Liver (tissue), 9 donors: ENCODE measurements around the gene KNDC1. TPM values are rescaled to one million over a fixed set of nuclear protein-coding genes. Genes with fewer than 3 reads are reported as not detected.

Experiments used
- DNase-seq: peaks from one replicate; pipeline ENCODE4 v3.0.0-alpha.2; 2017; ENCODE audit warnings: low spot score
- H3K27ac ChIP-seq, 2 donors: one replicate each; pipeline ENCODE4 v1.7.0; 2013; ENCODE audit warnings: inconsistent platforms in 2 of 2, low read length in 2 of 2, control low read depth in 1 of 2, low read depth in 1 of 2, mild to moderate bottlenecking in 1 of 2
- H3K27me3 ChIP-seq, 4 donors: one replicate each; pipeline versions ENCODE4 v1.6.1 to v1.7.0; 2013; ENCODE audit warnings: low read length in 3 of 4, inconsistent platforms in 1 of 4, mild to moderate bottlenecking in 1 of 4, moderate library complexity in 1 of 4; ENCODE audit not compliant: control insufficient read depth in 4 of 4, insufficient read depth in 4 of 4
- H3K36me3 ChIP-seq, 4 donors: one replicate each; pipeline versions ENCODE4 v1.6.1 to v1.7.0; 2013; ENCODE audit warnings: low read length in 3 of 4, mild to moderate bottlenecking in 3 of 4, low read depth in 1 of 4, moderate library complexity in 1 of 4; ENCODE audit not compliant: control insufficient read depth in 4 of 4, insufficient read depth in 3 of 4
- H3K4me1 ChIP-seq, 4 donors: one replicate each; pipeline versions ENCODE4 v1.6.1 to v1.7.0; 2013; ENCODE audit warnings: low read length in 3 of 4, mild to moderate bottlenecking in 3 of 4, moderate library complexity in 1 of 4; ENCODE audit not compliant: control insufficient read depth in 4 of 4, insufficient read depth in 4 of 4
- H3K4me3 ChIP-seq, 3 donors: one replicate each; pipeline versions ENCODE4 v1.6.1 to v1.7.0; 2013; ENCODE audit warnings: low read length in 3 of 3, control low read depth in 1 of 3, low read depth in 1 of 3, mild to moderate bottlenecking in 1 of 3
- H3K9ac ChIP-seq, 2 donors: one replicate each; pipeline ENCODE4 v1.7.0; 2013; ENCODE audit warnings: low read length in 2 of 2, mild to moderate bottlenecking in 2 of 2, moderate library complexity in 2 of 2, control low read depth in 1 of 2, low read depth in 1 of 2
- H3K9me3 ChIP-seq, 4 donors: one replicate each; pipeline versions ENCODE4 v1.6.1 to v1.7.0; 2013; ENCODE audit warnings: low read length in 3 of 4; ENCODE audit not compliant: control insufficient read depth in 4 of 4
- CTCF ChIP-seq: fragments of 150-350 bp; IDR thresholded peaks from 2 replicates; pipeline ENCODE4 v1.5.1; 2017; ENCODE audit warnings: improper control_type of control experiment, low read depth, low read length; ENCODE audit not compliant: missing input control
- EGR1 ChIP-seq, 2 donors: IDR thresholded peaks; 2 replicates each; pipeline ENCODE4 v1.6.1; 2016 to 2018; ENCODE audit warnings: antibody characterized with exemption in 2 of 2, low read depth in 2 of 2
- HNF4A ChIP-seq, 2 donors: conservative IDR thresholded peaks; 2 replicates each; pipeline ENCODE4 v1.6.1; 2016; ENCODE audit warnings: antibody characterized with exemption in 2 of 2, mild to moderate bottlenecking in 2 of 2
- HNF4G ChIP-seq: IDR thresholded peaks from 2 replicates; pipeline ENCODE4 v1.6.1; 2016; ENCODE audit warnings: antibody characterized with exemption
- NR2F2 ChIP-seq: IDR thresholded peaks from 2 replicates; pipeline ENCODE4 v1.6.1; 2016; ENCODE audit warnings: antibody characterized with exemption
- REST ChIP-seq: IDR thresholded peaks from 2 replicates; pipeline ENCODE4 v1.6.1; 2016; ENCODE audit warnings: antibody characterized with exemption, mild to moderate bottlenecking
- ZBTB33 ChIP-seq: IDR thresholded peaks from 2 replicates; pipeline ENCODE4 v1.6.1; 2016; ENCODE audit warnings: antibody characterized with exemption
- WGBS: extraction: QIAGEN DNeasy Blood & Tissue Kit; methylation state at CpG from one replicate; pipeline ENCODE4 v1.1.7; 2013; 5-methylcytosine and 5-hydroxymethylcytosine counted together
- polyA plus RNA-seq, 2 donors: library from polyadenylated mRNA; stranded (reverse) in 1 of 2; unstranded in 1 of 2; fragments of 200-250 nt in 1 of 2; fragments of >200 nt in 1 of 2; fragmentation: Nextera tagmentation in 1 of 2; extraction: Ambion mirVana in 1 of 2; gene quantifications; one replicate each; pipeline versions ENCODE4 v1.2.1 to v1.2.3, GENCODE V29; 2013 to 2015
- total RNA-seq, 2 donors: library from RNA; depleted of rRNA; stranded (reverse); fragments of >200 nt; gene quantifications; one replicate each; pipeline ENCODE4 v1.2.3, GENCODE V29; 2014
- donor health status: healthy.
- donor health status: healthy.
- donor health status: healthy.
- donor health status: healthy.
- donor health status: healthy.

KNDC1 gene
- total and polyA plus RNA-seq, 4 donors, result 0.53 to 12.9 (median 4.3) TPM

GRCh38 chr10:133123050-133123745 lies 36.8 kb upstream of the KNDC1 start:
- 81% methylated on average over 39 of the region's 39 CpGs for WGBS
- TF ChIP-seq REST, result no peak
- no peak for TF ChIP-seq EGR1 (IDR thresholded peaks at IDR 0.05; ENCODE audit: low read depth in 2 of 2)
- no peak for TF ChIP-seq CTCF
- TF ChIP-seq HNF4A (conservative IDR thresholded peaks at IDR 0.05), result no peak
- Histone ChIP-seq H3K27ac (no peak overlapping the region), H3K4me3 (no peak overlapping the region), H3K27me3 (no peaks in the 10 kb centered on the region), H3K36me3 (no peaks in the 10 kb centered on the region), H3K4me1 (no peaks in the 10 kb centered on the region), H3K9me3 (peaks cover 0 to 3% (median 0%) of the 10 kb centered on the region in 4 donors), H3K9ac (no peak overlapping the region)
- no peak for DNase-seq

GRCh38 chr10:133123746-133124356 lies 36.2 kb upstream of the KNDC1 start:
- peaks cover 0 to 1% (median 0%) of the 10 kb centered on the region in 4 donors for H3K9me3 ChIP-seq
- no peak overlapping the region for H3K9ac ChIP-seq
- no peaks in the 10 kb centered on the region for H3K27me3 ChIP-seq
- TF ChIP-seq ZBTB33, result no peak
- no peak for TF ChIP-seq NR2F2
- TF ChIP-seq HNF4G, result no peak
- H3K36me3 ChIP-seq, result no peaks in the 10 kb centered on the region
- no peak overlapping the region for H3K27ac ChIP-seq
- H3K4me3 ChIP-seq, result no peak overlapping the region
- H3K4me1 ChIP-seq, result no peaks in the 10 kb centered on the region
- DNase-seq, result no peak
- 80% methylated on average over 23 of the region's 23 CpGs for WGBS
